ENCODE measurements around the gene WDR76. TPM values are rescaled to one million over a fixed set of nuclear protein-coding genes. Genes with fewer than 3 reads are reported as not detected.
"Not testable (repeated sequence)": the region's sequence is repeated elsewhere in the genome, so short reads cannot be mapped to it uniquely, and the experiment has no call there.

WDR76 gene
- total RNA-seq, 1 experiment from 2014 or later, result 11.5 TPM

- no peak for DNase-seq
- intact Hi-C loops (cut with micrococcal nuclease; ENCODE audit: unreplicated experiment), result no loop called here
- no peak for TF ChIP-seq CTCF (IDR thresholded peaks at IDR 0.05; ENCODE audit: unreplicated experiment)
- Mint-ChIP-seq H3K4me1 (ENCODE audit: low read depth, unreplicated experiment) (no peaks in the 10 kb centered on the region), H3K27ac (ENCODE audit: unreplicated experiment) (no peak overlapping the region), H3K36me3 (ENCODE audit: insufficient read depth, unreplicated experiment) (no peaks in the 10 kb centered on the region), H3K4me3 (ENCODE audit: low read depth, unreplicated experiment) (no peak overlapping the region), H3K27me3 (ENCODE audit: unreplicated experiment) (no peaks in the 10 kb centered on the region), H3K9me3 (ENCODE audit: low read depth, unreplicated experiment) (no peaks in the 10 kb centered on the region)
- BruUV-seq (replicated peaks), result no TSS peak
- CTCF ChIA-PET, result interaction anchor here (0.6 kb wide), 1 partner anchor 35 kb away, joined by 3 read pairs; the partner anchor contains the start of gene MFAP1
Observed at GRCh38 chr15:43859546-43859945, 32.7 kb downstream of the WDR76 start.

GRCh38 chr15:43866636-43867035, 39.8 kb downstream of the WDR76 start:
- H3K36me3 Mint-ChIP-seq (ENCODE audit: insufficient read depth, unreplicated experiment); intact Hi-C loops (cut with micrococcal nuclease; ENCODE audit: unreplicated experiment); H3K9me3 Mint-ChIP-seq (ENCODE audit: low read depth, unreplicated experiment); H3K27ac Mint-ChIP-seq (ENCODE audit: unreplicated experiment); BruUV-seq (replicated peaks); H3K4me3 Mint-ChIP-seq (ENCODE audit: low read depth, unreplicated experiment); H3K4me1 Mint-ChIP-seq (ENCODE audit: low read depth, unreplicated experiment); DNase-seq; CTCF ChIA-PET; H3K27me3 Mint-ChIP-seq (ENCODE audit: unreplicated experiment): not testable (repeated sequence)

- H3K36me3 Mint-ChIP-seq (ENCODE audit: insufficient read depth, unreplicated experiment), result peaks cover 6% of the 10 kb centered on the region
- no peak overlapping the region for H3K4me3 Mint-ChIP-seq (ENCODE audit: low read depth, unreplicated experiment)
- intact Hi-C loops (cut with micrococcal nuclease; ENCODE audit: unreplicated experiment), result no loop called here
- H3K27ac Mint-ChIP-seq (ENCODE audit: unreplicated experiment), result no peak overlapping the region
- H3K27me3 Mint-ChIP-seq (ENCODE audit: unreplicated experiment), result no peaks in the 10 kb centered on the region
- no peaks in the 10 kb centered on the region for H3K9me3 Mint-ChIP-seq (ENCODE audit: low read depth, unreplicated experiment)
- no peaks in the 10 kb centered on the region for H3K4me1 Mint-ChIP-seq (ENCODE audit: low read depth, unreplicated experiment)
- TF ChIP-seq CTCF (IDR thresholded peaks at IDR 0.05; ENCODE audit: unreplicated experiment), result no peak
- no TSS peak for BruUV-seq (replicated peaks)
- DNase-seq, result no peak
- CTCF ChIA-PET, result no interaction called here
Observed at GRCh38 chr15:43867096-43867495, 40.3 kb downstream of the WDR76 start.

GRCh38 chr15:43868406-43868805, 41.6 kb downstream of the WDR76 start:
- Mint-ChIP-seq H3K27ac (ENCODE audit: unreplicated experiment) (no peak overlapping the region), H3K4me1 (ENCODE audit: low read depth, unreplicated experiment) (no peaks in the 10 kb centered on the region), H3K4me3 (ENCODE audit: low read depth, unreplicated experiment) (no peak overlapping the region), H3K27me3 (ENCODE audit: unreplicated experiment) (no peaks in the 10 kb centered on the region), H3K36me3 (ENCODE audit: insufficient read depth, unreplicated experiment) (peaks cover 6% of the 10 kb centered on the region), H3K9me3 (ENCODE audit: low read depth, unreplicated experiment) (no peaks in the 10 kb centered on the region)
- CTCF ChIA-PET, result no interaction called here
- BruUV-seq (replicated peaks), result no TSS peak
- no peak for TF ChIP-seq CTCF (IDR thresholded peaks at IDR 0.05; ENCODE audit: unreplicated experiment)
- no peak for DNase-seq
- intact Hi-C loops (cut with micrococcal nuclease; ENCODE audit: unreplicated experiment), result no loop called here

- H3K4me1 Mint-ChIP-seq (ENCODE audit: low read depth, unreplicated experiment), result no peaks in the 10 kb centered on the region
- CTCF ChIA-PET, result no interaction called here
- H3K27me3 Mint-ChIP-seq (ENCODE audit: unreplicated experiment), result no peaks in the 10 kb centered on the region
- peaks cover 12% of the 10 kb centered on the region for H3K36me3 Mint-ChIP-seq (ENCODE audit: insufficient read depth, unreplicated experiment)
- BruUV-seq (replicated peaks), result no TSS peak
- intact Hi-C loops (cut with micrococcal nuclease; ENCODE audit: unreplicated experiment), result no loop called here
- no peak for DNase-seq
- H3K27ac Mint-ChIP-seq (ENCODE audit: unreplicated experiment), result no peak overlapping the region
- no peak for TF ChIP-seq CTCF (IDR thresholded peaks at IDR 0.05; ENCODE audit: unreplicated experiment)
- no peak overlapping the region for H3K4me3 Mint-ChIP-seq (ENCODE audit: low read depth, unreplicated experiment)
- H3K9me3 Mint-ChIP-seq (ENCODE audit: low read depth, unreplicated experiment), result no peaks in the 10 kb centered on the region
Observed at GRCh38 chr15:43871835-43872234, 45.0 kb downstream of the WDR76 start.

Measured in Calu3 (cell line).